Small intestine (tissue), 7 donors: ENCODE measurements around the gene NDUFS6. TPM values are rescaled to one million over a fixed set of nuclear protein-coding genes. Genes with fewer than 3 reads are reported as not detected.

Source experiments
- DNase-seq, 2 donors: peaks; one replicate each; pipeline versions ENCODE4 v3.0.0 to v3.0.0-alpha.2; 2013
- FAIRE-seq: peaks from 2 replicates; lab custom pipeline; 2012; peaks lifted over from hg19 to GRCh38; lab: Jason Lieb, UNC
- H3K27ac ChIP-seq, 3 donors: one replicate each; pipeline ENCODE4 v1.5.1; 2013; ENCODE audit warnings: low read length in 2 of 3, mild to moderate bottlenecking in 2 of 3, control low read depth in 1 of 3, inconsistent platforms in 1 of 3, low read depth in 1 of 3, moderate library complexity in 1 of 3
- H3K27me3 ChIP-seq, 3 donors: one replicate each; pipeline ENCODE4 v1.6.1; 2013; ENCODE audit warnings: low read length in 3 of 3, inconsistent platforms in 1 of 3; ENCODE audit not compliant: control insufficient read depth in 3 of 3, insufficient read depth in 3 of 3
- H3K36me3 ChIP-seq, 3 donors: one replicate each; pipeline ENCODE4 v1.6.1; 2013; ENCODE audit warnings: low read length in 3 of 3, inconsistent platforms in 1 of 3, low read depth in 1 of 3, mild to moderate bottlenecking in 1 of 3, moderate library complexity in 1 of 3; ENCODE audit not compliant: control insufficient read depth in 3 of 3, insufficient read depth in 2 of 3
- H3K4me1 ChIP-seq, 3 donors: one replicate each; pipeline ENCODE4 v1.6.1; 2013; ENCODE audit warnings: low read length in 2 of 3, inconsistent platforms in 1 of 3, low read depth in 1 of 3, mild to moderate bottlenecking in 1 of 3, moderate library complexity in 1 of 3; ENCODE audit not compliant: control insufficient read depth in 3 of 3, insufficient read depth in 2 of 3
- H3K4me3 ChIP-seq, 3 donors: one replicate each; pipeline ENCODE4 v1.5.1; 2013; ENCODE audit warnings: low read length in 3 of 3, control low read depth in 1 of 3, inconsistent platforms in 1 of 3, low read depth in 1 of 3, mild to moderate bottlenecking in 1 of 3, moderate library complexity in 1 of 3
- H3K9me3 ChIP-seq, 2 donors: one replicate each; pipeline ENCODE4 v1.6.1; 2013; ENCODE audit warnings: low read depth in 1 of 2, low read length in 1 of 2; ENCODE audit not compliant: control insufficient read depth in 2 of 2, insufficient read depth in 1 of 2
- whole genome bisulfite sequencing, 3 donors: extraction: QIAGEN DNeasy Blood & Tissue Kit; methylation state at CpG; one replicate each; pipeline ENCODE4 v1.1.7; 2013; 5-methylcytosine and 5-hydroxymethylcytosine counted together
- polyA plus RNA-seq, 4 donors: library from polyadenylated mRNA; stranded (reverse) in 3 of 4; unstranded in 1 of 4; fragments of 200-250 nt in 3 of 4; fragments of 120-200 nt in 1 of 4; gene quantifications; one replicate each; pipeline versions ENCODE4 v1.2.1 to v1.2.3, GENCODE V29; 2013
- donor health status: healthy with polysubstance abuse.
- donor health status: control.
- donor health status: control.
- donor health status: Bipolar disorder and iron deficiency.
- donor health status: healthy.

NDUFS6 gene
- polyA plus RNA-seq, 4 donors = 48.3 to 151 (median 113) TPM

GRCh38 chr5:1860021-1860610, 58.9 kb downstream of the NDUFS6 start:
- DNase-seq (no peak), FAIRE-seq (no peak)
- H3K4me1 ChIP-seq = no peaks in the 10 kb centered on the region
- no peaks in the 10 kb centered on the region for H3K9me3 ChIP-seq
- H3K27ac ChIP-seq = no peak overlapping the region
- H3K4me3 ChIP-seq = no peak overlapping the region
- peaks cover 0 to 53% (median 6%) of the 10 kb centered on the region in 3 donors for H3K27me3 ChIP-seq
- WGBS, 3 donors = 83 to 88% (median 84%) methylated on average over 21 to 22 of the region's 22 CpGs
- H3K36me3 ChIP-seq = no peaks in the 10 kb centered on the region

GRCh38 chr5:1860949-1861348, 59.7 kb downstream of the NDUFS6 start:
- DNase-seq (no peak), FAIRE-seq (no peak)
- Histone ChIP-seq H3K36me3 (no peaks in the 10 kb centered on the region), H3K4me3 (no peak overlapping the region), H3K27me3 (peaks cover 0 to 54% (median 7%) of the 10 kb centered on the region in 3 donors), H3K4me1 (no peaks in the 10 kb centered on the region), H3K27ac (no peak overlapping the region), H3K9me3 (no peaks in the 10 kb centered on the region)
- WGBS, 3 donors = 63 to 71% (median 64%) methylated on average over 7 of the region's 7 CpGs

GRCh38 chr5:1864896-1865440, 63.8 kb downstream of the NDUFS6 start:
- Histone ChIP-seq H3K4me3 (no peak overlapping the region), H3K27me3 (peaks cover 0 to 73% (median 13%) of the 10 kb centered on the region in 3 donors), H3K27ac (no peak overlapping the region), H3K9me3 (no peaks in the 10 kb centered on the region), H3K4me1 (no peaks in the 10 kb centered on the region), H3K36me3 (no peaks in the 10 kb centered on the region)
- DNase-seq (peak; percentile 35 to 40), FAIRE-seq (no peak)
- WGBS, 3 donors = 13 to 71% (median 26%) methylated on average over 16 of the region's 16 CpGs

- Histone ChIP-seq H3K36me3 (no peaks in the 10 kb centered on the region), H3K4me1 (no peaks in the 10 kb centered on the region), H3K27me3 (peaks cover 0 to 73% (median 13%) of the 10 kb centered on the region in 3 donors), H3K27ac (no peak overlapping the region), H3K4me3 (no peak overlapping the region), H3K9me3 (no peaks in the 10 kb centered on the region)
- DNase-seq = no peak
- WGBS, 3 donors = 31 to 62% (median 42%) methylated on average over 12 to 14 of the region's 14 CpGs
- FAIRE-seq = no peak
These were observed 64.3 kb downstream of the NDUFS6 start for GRCh38 chr5:1865486-1865885.

Other genes with a start within 250 kb of the NDUFS6 start
- gene MRPL36, start 1.6 kb upstream of the NDUFS6 start, polyA plus RNA-seq = 100 to 1,000 TPM in 1 of 4 donors, 10 to 100 TPM in 3; 30.9 to 101 (median 75.8) TPM
- gene IRX4, start 81.5 kb downstream of the NDUFS6 start, polyA plus RNA-seq = under 1 TPM in 1 of 4 donors, not detected in 3; 0.03 TPM